Keratinocyte (primary cell): Measurements from ENCODE around the gene RAB11FIP4. TPM values are rescaled to one million over a fixed set of nuclear protein-coding genes. Genes with fewer than 3 reads are reported as not detected.
A peak's percentile ranks its signal among the peaks of the same experiment; 100 is the strongest.

Experiments
- DNase-seq: peaks from one replicate; pipeline ENCODE4 v3.0.0-alpha.2; 2011; ENCODE audit warnings: low read depth, missing footprints, low spot score
- FAIRE-seq: peaks from 2 replicates; lab custom pipeline; 2011; peaks lifted over from hg19 to GRCh38; lab: Jason Lieb, UNC
- H2AFZ ChIP-seq: 2 replicates; pipeline ENCODE4 v1.6.0; 2012; ENCODE audit warnings: low read length, control low read depth, inconsistent platforms; ENCODE audit not compliant: control insufficient read depth
- H3K27ac ChIP-seq: 2 replicates; pipeline ENCODE4 v1.5.1; 2011; ENCODE audit warnings: low read length; ENCODE audit not compliant: control insufficient read depth, insufficient read depth
- H3K27me3 ChIP-seq: 3 replicates; pipeline ENCODE4 v1.6.0; 2011; ENCODE audit warnings: low read length; ENCODE audit not compliant: control insufficient read depth, insufficient read depth; ENCODE audit errors: extremely low read depth
- H3K36me3 ChIP-seq, 2 experiments: 2 replicates in 1 of 2; 3 replicates in 1 of 2; pipeline ENCODE4 v1.5.1; 2011; ENCODE audit warnings: low read length in 2 of 2, mild to moderate bottlenecking in 1 of 2; ENCODE audit not compliant: control insufficient read depth in 2 of 2, insufficient read depth in 2 of 2; ENCODE audit errors: extremely low read depth in 1 of 2
- H3K4me1 ChIP-seq: 3 replicates; pipeline ENCODE4 v1.5.1; 2011; ENCODE audit warnings: low read length; ENCODE audit not compliant: control insufficient read depth, insufficient read depth; ENCODE audit errors: extremely low read depth
- H3K4me2 ChIP-seq: 3 replicates; pipeline ENCODE4 v1.6.0; 2011; ENCODE audit warnings: low read depth, low read length; ENCODE audit not compliant: control insufficient read depth, insufficient read depth; ENCODE audit errors: extremely low read depth
- H3K4me3 ChIP-seq, 3 experiments: fragments of 200-600 bp in 1 of 3; sonication (generic) in 1 of 3; 2 replicates in 2 of 3; 3 replicates in 1 of 3; pipeline ENCODE4 v1.5.1; 2011 to 2016; ENCODE audit warnings: low read length in 3 of 3, mild to moderate bottlenecking in 3 of 3, control low read depth in 2 of 3, inconsistent platforms in 1 of 3, low read depth in 1 of 3, mixed read lengths in 1 of 3, mixed run types in 1 of 3, moderate library complexity in 1 of 3; ENCODE audit not compliant: control insufficient read depth in 2 of 3, insufficient read depth in 2 of 3; ENCODE audit errors: extremely low read depth in 1 of 3
- H3K79me2 ChIP-seq: 2 replicates; pipeline ENCODE4 v1.6.0; 2012; ENCODE audit warnings: low read length; ENCODE audit not compliant: control insufficient read depth, insufficient read depth
- H3K9ac ChIP-seq: 3 replicates; pipeline ENCODE4 v1.6.0; 2011; ENCODE audit warnings: low read length; ENCODE audit not compliant: control insufficient read depth, insufficient read depth; ENCODE audit errors: extremely low read depth
- H3K9me1 ChIP-seq: 3 replicates; pipeline ENCODE4 v1.6.0; 2011; ENCODE audit warnings: low read length; ENCODE audit not compliant: control insufficient read depth, insufficient read depth; ENCODE audit errors: extremely low read depth
- H3K9me3 ChIP-seq: 2 replicates; pipeline ENCODE4 v1.5.1; 2012; ENCODE audit warnings: low read depth, low read length; ENCODE audit not compliant: control insufficient read depth
- H4K20me1 ChIP-seq: 3 replicates; pipeline ENCODE4 v1.6.0; 2011; ENCODE audit warnings: low read length; ENCODE audit not compliant: control insufficient read depth, insufficient read depth; ENCODE audit errors: extremely low read depth
- CTCF ChIP-seq, 3 experiments: IDR thresholded peaks in 1 of 3; conservative IDR thresholded peaks in 1 of 3; optimal IDR thresholded peaks in 1 of 3; 2 replicates in 2 of 3; 3 replicates in 1 of 3; pipeline versions ENCODE3 to v1.5.1; 2011; ENCODE audit warnings: low read length in 3 of 3, mild to moderate bottlenecking in 3 of 3, moderate library complexity in 2 of 3, control low read depth in 1 of 3, inconsistent platforms in 1 of 3; ENCODE audit not compliant: insufficient read depth in 2 of 3; ENCODE audit errors: extremely low read depth in 1 of 3
- EZH2 ChIP-seq: IDR thresholded peaks from one replicate; pipeline ENCODE4 v1.6.1; 2012; ENCODE audit warnings: inconsistent platforms, mild to moderate bottlenecking, low read length, moderate library complexity
- dilution Hi-C: fragments of 300-500 bp; cut with MboI; formaldehyde crosslinking; loops from one replicate; pipeline ENCODE4 v1.7.0; 2020; ENCODE audit warnings: low sequenced_read_pairs; ENCODE audit not compliant: extremely low pct_ligation_motif_present
- polyA plus RNA-seq, 5 experiments: library from polyadenylated mRNA; depleted of rRNA in 3 of 5; stranded (reverse) in 3 of 5; stranded (forward) in 1 of 5; unstranded in 1 of 5; fragments of >200 nt; gene quantifications; 1 replicate in 1 of 5; 2 replicates in 3 of 5; 3 replicates in 1 of 5; pipeline versions ENCODE4 v1.2.1 to v1.2.3, GENCODE V29; 2011 to 2012; ENCODE audit warnings: missing spikeins in 2 of 5, low read depth in 1 of 5, low replicate concordance in 1 of 5

Gene RAB11FIP4
- polyA plus RNA-seq, 1 donor (not counting 4 experiments of a cell fraction or from before 2014, with no cell fraction given) = 9.1 TPM

- no peaks in the 10 kb centered on the region for H4K20me1 ChIP-seq
- H3K36me3 ChIP-seq = peaks cover 3 to 5% of the 10 kb centered on the region in 2 experiments
- DNase-seq (no peak), FAIRE-seq (no peak)
- peak overlapping the region; percentile 80 for H3K9ac ChIP-seq
- H3K9me1 ChIP-seq = no peaks in the 10 kb centered on the region
- H3K27me3 ChIP-seq = no peaks in the 10 kb centered on the region
- no peak overlapping the region for H2AFZ ChIP-seq
- no peaks in the 10 kb centered on the region for H3K9me3 ChIP-seq
- peak overlapping the region; percentile 70 to 77 (median 74) for H3K4me3 ChIP-seq
- H3K4me1 ChIP-seq = peaks cover 41% of the 10 kb centered on the region
- dilution Hi-C loops = no loop called here
- no peak for TF ChIP-seq EZH2
- TF ChIP-seq CTCF (optimal IDR thresholded peaks at IDR 0.05 in 1 of 3, IDR thresholded peaks at IDR 0.05 in 1 of 3, conservative IDR thresholded peaks at IDR 0.05 in 1 of 3; ENCODE audit: extremely low read depth in 1 of 3, insufficient read depth in 2 of 3, low read length in 3 of 3) = no peak
- peak overlapping the region; percentile 96 for H3K4me2 ChIP-seq
- H3K79me2 ChIP-seq = peaks cover 49% of the 10 kb centered on the region
- peak overlapping the region; percentile 69 for H3K27ac ChIP-seq
These were observed 170.2 kb downstream of the RAB11FIP4 start for GRCh38 chr17:31561469-31562375.

GRCh38 chr17:31562376-31562840, 170.9 kb downstream of the RAB11FIP4 start:
- H3K9me1 ChIP-seq = no peaks in the 10 kb centered on the region
- peaks cover 3 to 5% of the 10 kb centered on the region in 2 experiments for H3K36me3 ChIP-seq
- no peak overlapping the region for H2AFZ ChIP-seq
- no peak for DNase-seq
- peaks cover 55% of the 10 kb centered on the region for H3K79me2 ChIP-seq
- no peak overlapping the region for H3K9ac ChIP-seq
- H4K20me1 ChIP-seq = no peaks in the 10 kb centered on the region
- peaks cover 45% of the 10 kb centered on the region for H3K4me1 ChIP-seq
- dilution Hi-C loops = no loop called here
- no peaks in the 10 kb centered on the region for H3K27me3 ChIP-seq
- peak; percentile 48 for FAIRE-seq
- no peak overlapping the region for H3K4me2 ChIP-seq
- no peak for TF ChIP-seq EZH2
- no peak for TF ChIP-seq CTCF (optimal IDR thresholded peaks at IDR 0.05 in 1 of 3, IDR thresholded peaks at IDR 0.05 in 1 of 3, conservative IDR thresholded peaks at IDR 0.05 in 1 of 3; ENCODE audit: extremely low read depth in 1 of 3, insufficient read depth in 2 of 3, low read length in 3 of 3)
- H3K27ac ChIP-seq = no peak overlapping the region
- no peaks in the 10 kb centered on the region for H3K9me3 ChIP-seq
- no peak overlapping the region for H3K4me3 ChIP-seq
